Esophagus muscularis mucosa (tissue), 4 donors: Measurements from ENCODE around the gene P4HB. TPM values are rescaled to one million over a fixed set of nuclear protein-coding genes. Genes with fewer than 3 reads are reported as not detected.
"Not testable (repeated sequence)": the region's sequence is repeated elsewhere in the genome, so short reads cannot be mapped to it uniquely, and the experiment has no call there.

Experiments used
- DNase-seq: peaks from one replicate; pipeline ENCODE4 v3.0.0-alpha.2; 2017; ENCODE audit errors: extremely low spot score
- H3K27ac ChIP-seq, 4 donors: fragments of 200-600 bp; sonication (generic); replicated peaks in 1 of 4; 1 replicate in 3 of 4; 2 replicates in 1 of 4; pipeline ENCODE4 v1.5.1; 2016 to 2019; ENCODE audit warnings: mild to moderate bottlenecking in 1 of 4
- H3K27me3 ChIP-seq, 4 donors: fragments of 200-600 bp; sonication (generic); one replicate each; pipeline versions ENCODE4 v1.5.1 to v1.6.0; 2016 to 2019
- H3K36me3 ChIP-seq, 4 donors: fragments of 200-600 bp; sonication (generic); one replicate each; pipeline ENCODE4 v1.5.1; 2016 to 2019
- H3K4me1 ChIP-seq, 4 donors: fragments of 200-600 bp; sonication (generic); one replicate each; pipeline ENCODE4 v1.5.1; 2016 to 2019
- H3K4me3 ChIP-seq, 4 donors: fragments of 200-600 bp; sonication (generic); 1 replicate in 2 of 4; 2 replicates in 2 of 4; pipeline ENCODE4 v1.5.1; 2016 to 2019; ENCODE audit warnings: mild to moderate bottlenecking in 4 of 4, moderate library complexity in 1 of 4
- H3K9me3 ChIP-seq, 4 donors: fragments of 200-600 bp; sonication (generic); 1 replicate in 3 of 4; 2 replicates in 1 of 4; pipeline ENCODE4 v1.5.1; 2016 to 2019
- CTCF ChIP-seq, 3 experiments: fragments of 200-600 bp in 2 of 3; fragments of 450-650 bp in 1 of 3; sonication (generic) in 2 of 3; IDR thresholded peaks; one replicate each; pipeline ENCODE4 v1.5.1; 2017 to 2019; ENCODE audit warnings: antibody characterized with exemption in 3 of 3, mild to moderate bottlenecking in 2 of 3, moderate library complexity in 1 of 3
- EP300 ChIP-seq: sonication (generic); formaldehyde crosslinking; IDR thresholded peaks from one replicate; pipeline ENCODE4 v1.6.1; 2017; ENCODE audit warnings: antibody characterized with exemption
- POLR2A ChIP-seq: fragments of 450-650 bp; IDR thresholded peaks from one replicate; pipeline ENCODE4 v1.6.1; 2017; ENCODE audit warnings: antibody characterized with exemption, moderate library complexity, mild to moderate bottlenecking, low read depth
- POLR2AphosphoS5 ChIP-seq, 2 donors: sonication (generic); formaldehyde crosslinking; IDR thresholded peaks; one replicate each; pipeline ENCODE4 v1.6.1; 2017; ENCODE audit warnings: antibody characterized with exemption in 2 of 2
- WGBS: methylation state at CpG from one replicate; pipeline ENCODE4 v1.1.5; 2018; 5-methylcytosine and 5-hydroxymethylcytosine counted together
- intact Hi-C: fragments of 100-400 bp; cut with DNase I; formaldehyde crosslinking; loops from one replicate; pipeline ENCODE4 v1.15.1; 2023
- total RNA-seq, 4 donors: library from RNA; depleted of rRNA; stranded (reverse); fragments of >200 nt; gene quantifications; one replicate each; pipeline versions ENCODE4 v1.1.0 to v1.2.1, GENCODE V29; 2016

The P4HB gene
- total RNA-seq, 4 donors from 2014 or later = 269 to 334 (median 313) TPM

GRCh38 chr17:81840826-81841778, 19.2 kb downstream of the P4HB start:
- Histone ChIP-seq H3K36me3 (peaks cover 33 to 43% (median 39%) of the 10 kb centered on the region in 4 donors), H3K27ac (no peak overlapping the region), H3K9me3 (no peaks in the 10 kb centered on the region), H3K27me3 (no peaks in the 10 kb centered on the region), H3K4me1 (peaks cover 0 to 7% (median 2%) of the 10 kb centered on the region in 4 donors), H3K4me3 (no peak overlapping the region)
- no peak for DNase-seq
- intact Hi-C loops = no loop called here
- TF ChIP-seq EP300 (no peak), POLR2A (peak; percentile 25)
- 81% methylated on average over 24 of the region's 40 CpGs for WGBS

- DNase-seq, H3K9me3 ChIP-seq, H3K27me3 ChIP-seq, H3K4me3 ChIP-seq, H3K4me1 ChIP-seq, intact Hi-C loops, H3K27ac ChIP-seq: not testable (repeated sequence)
- H3K36me3 ChIP-seq = peaks cover 23 to 32% (median 29%) of the 10 kb centered on the region in 4 donors
- WGBS = 89% methylated on average over 5 of the region's 5 CpGs
These were observed 20.3 kb downstream of the P4HB start for GRCh38 chr17:81840059-81840458.

GRCh38 chr17:81839301-81839700, 21.0 kb downstream of the P4HB start:
- H3K9me3 ChIP-seq = no peaks in the 10 kb centered on the region
- no peak overlapping the region for H3K27ac ChIP-seq
- H3K36me3 ChIP-seq = peaks cover 15 to 25% (median 21%) of the 10 kb centered on the region in 4 donors
- H3K27me3 ChIP-seq = no peaks in the 10 kb centered on the region
- no peak for DNase-seq
- TF ChIP-seq POLR2A = no peak
- peaks cover 1 to 9% (median 7%) of the 10 kb centered on the region in 4 donors for H3K4me1 ChIP-seq
- WGBS = 77% methylated on average over 15 of the region's 15 CpGs
- no peak overlapping the region for H3K4me3 ChIP-seq
- intact Hi-C loops = no loop called here

GRCh38 chr17:81838753-81839255, 21.5 kb downstream of the P4HB start:
- H3K27ac ChIP-seq = no peak overlapping the region
- H3K4me3 ChIP-seq = no peak overlapping the region
- no peak for TF ChIP-seq CTCF (IDR thresholded peaks at IDR 0.05)
- no peak for TF ChIP-seq EP300
- no peak for TF ChIP-seq POLR2A
- no peak for TF ChIP-seq POLR2AphosphoS5 (IDR thresholded peaks at IDR 0.05)
- 33% methylated on average over 17 of the region's 17 CpGs for WGBS
- peaks cover 10 to 20% (median 16%) of the 10 kb centered on the region in 4 donors for H3K36me3 ChIP-seq
- H3K4me1 ChIP-seq = peaks cover 6 to 14% (median 12%) of the 10 kb centered on the region in 4 donors
- no peaks in the 10 kb centered on the region for H3K27me3 ChIP-seq
- intact Hi-C loops = no loop called here
- no peaks in the 10 kb centered on the region for H3K9me3 ChIP-seq
- no peak for DNase-seq

GRCh38 chr17:81837641-81838040, 22.7 kb downstream of the P4HB start:
- Histone ChIP-seq H3K36me3 (peaks cover 0 to 8% (median 5%) of the 10 kb centered on the region in 4 donors), H3K4me3 (no peak overlapping the region), H3K4me1 (peaks cover 11 to 17% (median 16%) of the 10 kb centered on the region in 4 donors), H3K9me3 (no peaks in the 10 kb centered on the region), H3K27me3 (no peaks in the 10 kb centered on the region), H3K27ac (no peak overlapping the region)
- no peak for TF ChIP-seq POLR2AphosphoS5 (IDR thresholded peaks at IDR 0.05)
- 76% methylated on average over 9 of the region's 9 CpGs for WGBS
- intact Hi-C loops = no loop called here
- DNase-seq = no peak

- DNase-seq = no peak
- Histone ChIP-seq H3K36me3 (peaks cover 0 to 5% (median 2%) of the 10 kb centered on the region in 4 donors), H3K4me1 (peaks cover 22 to 45% (median 34%) of the 10 kb centered on the region in 4 donors), H3K9me3 (no peaks in the 10 kb centered on the region), H3K27me3 (no peaks in the 10 kb centered on the region), H3K27ac (peak within 1 kb of the TSS; percentile 82 to 96 (median 92)), H3K4me3 (peak within 1 kb of the TSS; percentile 83 to 98 (median 95))
- intact Hi-C loops = loop anchor here (5.0 kb wide), 1 partner anchor 37 kb away; the partner anchor contains the start of gene ARHGDIA
- TF ChIP-seq EP300 (no peak), POLR2A (peak; percentile 83), POLR2AphosphoS5 (IDR thresholded peaks at IDR 0.05) (no peak), CTCF (IDR thresholded peaks at IDR 0.05) (no peak)
- WGBS = 93% methylated on average over 26 of the region's 26 CpGs
These were observed 25.5 kb downstream of the P4HB start, which contains the start of gene PPP1R27 for GRCh38 chr17:81834831-81835267. Gene PPP1R27, minus strand, starts transcription at chr17:81835050. Its CDS starts 97 bp downstream, at chr17:81834953.
